GM18861 (cell line): ENCODE measurements around the gene TSEN15.
"Not testable (repeated sequence)": the region's sequence is repeated elsewhere in the genome, so short reads cannot be mapped to it uniquely, and the experiment has no call there.

ENCODE experiments used
- ATAC-seq: cut with Tn5 transposase; IDR thresholded peaks from one replicate; pipeline ENCODE4 v1.9.1; 2021; ENCODE audit not compliant: unreplicated experiment

TSEN15 gene

DNA sequence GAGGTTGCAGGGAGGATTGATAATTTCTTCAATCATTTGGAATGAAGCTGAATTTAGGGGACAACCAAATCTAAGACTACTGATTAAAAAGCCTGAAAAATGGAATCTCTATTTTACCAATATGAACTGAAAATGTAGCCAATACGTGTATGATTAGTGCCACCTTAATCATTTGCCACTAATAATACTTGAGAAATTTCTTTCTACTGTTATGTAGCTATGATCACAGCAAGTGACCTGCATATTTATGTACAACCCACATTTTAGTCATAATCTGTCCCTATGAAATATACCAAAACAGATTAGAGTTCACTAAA is 20.5 kb upstream of the TSEN15 start:
- no peak for ATAC-seq

DNA sequence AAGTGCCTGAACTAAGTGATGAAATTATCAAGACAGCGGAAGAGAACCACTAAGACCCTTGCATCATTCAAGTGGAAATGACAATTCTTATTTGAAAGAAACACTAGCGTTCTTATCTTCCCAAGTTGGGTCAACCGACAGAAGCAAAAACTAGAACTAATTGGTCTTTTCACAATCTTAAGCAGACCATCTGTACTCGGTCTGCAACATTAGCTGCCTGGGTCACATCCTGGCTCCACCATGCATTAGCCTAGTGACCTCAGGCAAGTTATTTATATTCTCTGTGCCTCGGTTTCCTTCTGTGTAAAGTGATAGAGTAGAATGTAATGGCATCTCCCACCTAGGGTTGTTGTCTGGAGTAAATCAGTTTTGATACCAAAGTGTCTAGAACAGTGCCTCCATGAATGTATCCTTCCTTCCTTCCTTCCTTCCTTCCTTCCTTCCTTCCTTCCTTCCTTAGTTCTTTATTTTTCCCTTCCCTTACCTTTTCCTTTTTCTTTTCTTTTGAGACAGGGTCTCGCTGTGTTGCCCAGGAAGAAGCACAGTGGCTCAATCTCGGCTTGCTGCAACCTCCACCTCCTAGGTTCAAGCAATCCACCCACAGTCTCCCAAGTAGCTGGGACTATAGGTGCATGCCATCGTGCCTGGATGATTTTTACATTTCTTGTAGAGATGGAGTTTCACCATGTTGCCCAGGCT is 20.0 kb upstream of the TSEN15 start:
- ATAC-seq: no peak

DNA sequence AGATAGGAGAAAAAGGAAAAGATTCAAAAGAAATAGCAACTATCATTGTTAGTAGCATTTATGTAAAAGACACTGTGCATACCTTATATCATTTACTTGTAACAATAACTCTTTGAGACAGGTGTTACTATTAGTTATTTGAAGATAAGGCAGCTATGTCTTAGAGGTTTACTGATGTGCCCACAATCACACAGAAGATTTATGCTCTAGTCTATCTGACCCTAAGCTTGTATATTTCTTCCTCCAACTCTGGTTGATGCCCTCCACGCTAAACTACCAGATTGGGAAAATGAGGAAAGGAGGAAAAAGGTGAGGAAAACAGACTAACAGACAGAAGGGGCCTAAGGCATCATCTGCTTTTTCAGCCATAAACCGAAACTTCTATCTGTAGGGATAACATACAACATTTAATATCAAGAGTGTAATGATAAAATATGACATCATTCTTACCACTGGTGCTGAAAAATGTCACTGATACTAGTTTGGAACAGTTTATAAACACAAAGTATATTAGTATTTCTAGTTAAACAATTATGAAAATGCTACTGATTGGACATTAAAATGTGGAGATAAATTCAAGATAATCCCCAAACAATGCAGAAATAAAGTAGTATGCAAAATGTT is 19.1 kb upstream of the TSEN15 start:
- ATAC-seq: no peak

DNA sequence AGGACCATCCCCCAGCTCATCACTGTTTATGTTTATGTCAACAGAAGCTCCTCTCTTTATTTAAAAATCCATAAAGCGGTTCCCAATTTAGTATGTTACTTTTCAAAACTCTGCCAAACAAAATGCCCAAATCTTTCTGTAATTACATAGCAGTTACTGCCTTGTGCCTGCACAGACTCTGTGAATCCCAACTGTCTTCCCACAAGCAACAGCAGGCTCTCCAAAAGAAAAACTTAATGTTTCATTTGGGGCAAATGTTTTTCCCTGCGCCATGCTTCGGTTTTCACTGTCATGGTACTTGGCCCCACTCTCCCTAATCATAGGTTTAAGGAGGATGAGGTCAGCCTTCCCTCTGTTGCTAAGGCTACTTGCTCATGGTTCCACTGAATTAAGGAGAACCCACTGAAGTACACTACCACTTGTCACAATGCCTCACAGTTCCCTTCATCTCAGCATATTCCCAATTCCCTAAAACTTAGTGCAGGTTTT is 18.6 kb upstream of the TSEN15 start:
- no peak for ATAC-seq

DNA sequence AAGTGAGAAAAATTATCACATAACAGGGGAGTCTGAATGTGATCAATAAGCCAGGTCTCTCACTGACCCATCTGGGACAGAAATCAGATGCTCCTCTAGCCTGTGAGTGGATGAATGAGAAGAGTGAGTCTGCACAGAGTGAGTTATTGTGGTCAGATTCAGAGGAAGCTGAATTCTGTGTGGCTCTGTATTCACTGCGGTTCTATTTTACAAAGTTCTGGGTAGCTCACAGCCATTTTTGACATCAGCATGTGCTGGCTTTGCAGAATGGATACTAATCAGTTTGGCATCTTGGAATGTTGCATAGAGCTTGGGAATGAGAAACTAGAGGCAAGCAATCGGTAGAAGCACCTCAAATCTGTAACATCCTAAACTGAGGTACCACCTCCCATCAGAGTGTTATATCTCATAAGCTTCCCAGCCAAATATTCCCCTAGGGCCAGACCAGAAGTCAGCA is 17.8 kb upstream of the TSEN15 start:
- no peak for ATAC-seq

DNA sequence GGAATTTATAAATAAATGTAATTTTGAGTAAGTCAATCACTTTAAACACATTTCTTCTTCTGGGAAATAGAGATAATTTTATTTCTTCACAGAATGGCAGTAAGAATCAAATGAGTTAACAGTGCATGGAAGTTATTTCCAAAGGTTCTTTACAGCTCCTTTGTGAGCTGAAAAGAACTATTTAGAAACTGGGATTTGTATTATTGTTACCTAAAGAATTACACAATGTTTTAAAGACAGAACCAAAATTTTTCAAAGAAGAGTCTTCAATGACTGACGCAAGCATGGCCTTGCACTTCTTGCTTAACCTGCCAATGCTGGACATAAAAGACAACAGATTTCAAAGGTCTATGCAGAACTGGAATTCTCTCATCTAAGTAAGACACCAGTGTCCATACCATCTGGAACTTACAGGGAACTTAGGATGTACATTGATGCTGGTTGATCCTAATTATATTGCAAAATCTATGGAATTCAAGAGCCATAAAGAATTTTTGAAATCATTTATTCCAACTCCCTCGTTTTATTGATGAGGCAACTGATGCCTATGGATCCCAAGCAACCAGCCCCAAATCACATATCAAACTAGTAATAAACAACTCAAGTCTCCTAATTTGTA is 16.7 kb upstream of the TSEN15 start:
- no peak for ATAC-seq

DNA sequence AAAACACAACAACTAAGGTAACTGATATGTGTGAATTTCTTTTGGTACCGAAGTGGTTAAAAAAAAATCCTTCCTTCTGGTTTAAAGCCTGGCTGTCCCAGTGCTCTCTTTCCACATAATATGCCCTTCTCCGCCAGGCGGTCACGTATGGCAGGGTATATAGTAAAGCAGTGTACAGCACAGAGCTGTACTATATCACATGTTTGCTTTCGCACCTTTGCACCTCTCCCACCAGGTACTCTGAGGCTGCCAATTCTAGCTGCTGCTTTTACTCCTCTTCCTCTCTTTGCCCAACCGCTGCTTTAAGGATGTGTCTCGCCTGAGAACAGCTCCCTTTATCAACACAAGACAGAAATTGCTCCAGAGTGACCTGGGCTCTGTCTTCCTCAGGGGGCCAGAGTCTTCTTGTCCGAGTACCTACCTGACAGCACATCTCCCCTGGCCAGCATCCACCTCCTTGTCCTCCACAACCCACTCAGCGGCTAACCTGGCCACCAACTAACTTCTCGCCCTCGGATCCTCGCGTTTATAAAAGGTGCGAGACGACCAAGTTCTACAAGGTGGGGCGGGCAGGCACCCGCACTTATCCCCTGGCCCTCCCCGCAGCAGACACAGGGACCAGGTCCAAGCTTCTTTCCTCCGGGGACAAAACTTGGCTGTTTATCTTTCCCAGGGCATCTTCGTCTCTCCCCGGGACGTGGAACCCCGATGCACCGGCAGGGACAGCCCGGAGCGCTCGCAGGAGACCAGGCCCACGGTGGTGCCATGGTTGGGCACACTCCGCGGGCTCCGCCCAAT is 15.6 kb upstream of the TSEN15 start:
- no peak for ATAC-seq

DNA sequence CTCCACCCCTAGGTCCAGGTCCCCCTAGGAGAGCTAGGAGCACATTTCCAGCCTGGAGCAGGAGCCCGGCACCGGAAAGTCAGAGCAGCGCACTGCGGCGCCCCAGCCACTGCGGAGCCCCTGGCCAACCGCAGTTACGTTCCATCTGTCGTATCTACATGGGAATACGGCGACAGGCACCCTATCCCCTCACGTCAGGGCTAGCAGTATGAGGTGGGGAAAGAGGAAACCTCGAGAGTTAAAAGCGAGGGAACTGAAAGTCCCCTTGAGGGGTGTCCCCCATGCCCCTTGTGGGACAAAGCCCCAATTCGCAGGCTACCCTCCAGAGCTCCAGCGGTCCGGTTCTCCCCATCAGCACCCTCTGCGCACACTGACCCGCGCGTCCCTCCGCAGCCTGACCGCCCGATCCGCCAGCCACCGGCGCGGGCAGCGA is 15.0 kb upstream of the TSEN15 start:
- ATAC-seq: no peak

DNA sequence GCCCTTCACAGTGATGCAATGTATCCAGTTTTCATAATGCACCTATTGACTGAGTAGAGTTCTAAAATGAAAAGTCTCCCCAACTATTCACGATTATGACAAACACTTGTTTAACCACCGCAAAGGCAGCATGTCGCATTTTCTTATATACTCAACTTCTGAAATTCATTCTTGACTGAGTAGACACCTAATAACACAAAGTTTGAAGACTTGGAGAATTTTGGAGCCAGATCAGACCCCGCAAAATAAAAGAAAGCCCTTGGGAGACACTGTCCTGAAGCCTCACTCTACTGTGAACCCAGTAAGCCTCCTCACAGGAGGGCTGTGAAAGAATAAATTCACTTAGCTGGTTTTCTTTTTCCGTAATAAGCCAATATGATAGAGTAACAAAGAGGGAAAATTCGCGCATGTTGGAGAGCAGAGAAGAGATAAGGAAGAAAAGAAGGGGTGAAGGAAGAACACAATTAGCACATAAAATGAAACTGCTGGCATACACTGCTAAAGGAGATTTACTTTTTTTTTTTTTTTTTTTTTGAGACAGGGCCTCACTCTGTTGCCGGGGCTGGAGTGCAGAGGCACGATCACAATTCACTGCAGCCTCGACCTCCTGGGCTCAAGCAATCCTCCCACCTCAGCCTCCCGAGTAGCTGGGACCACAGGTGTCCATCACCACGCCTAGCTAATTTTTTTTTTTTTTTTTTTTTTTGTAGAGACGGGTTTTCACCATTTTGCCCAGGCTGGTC is 13.5 kb upstream of the TSEN15 start:
- ATAC-seq: no peak

DNA sequence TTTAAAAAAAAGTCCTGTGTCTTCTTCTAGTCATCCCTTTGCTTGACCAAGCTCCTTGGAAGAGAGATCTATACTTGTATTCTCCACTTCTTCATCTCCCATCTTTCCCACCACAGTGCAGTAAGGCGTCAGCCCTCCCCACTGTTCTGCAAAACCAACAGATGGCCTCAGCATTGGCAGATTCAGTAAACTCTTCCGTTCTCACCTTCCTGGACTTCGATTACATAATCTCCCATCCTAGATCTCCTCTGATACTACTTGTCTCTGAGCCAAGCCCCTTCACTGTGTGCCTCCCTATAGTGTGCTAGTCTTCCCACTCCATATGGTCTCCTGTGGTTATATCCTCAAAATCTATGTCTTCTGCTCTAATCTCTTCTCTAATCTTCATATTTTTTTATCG is 12.4 kb upstream of the TSEN15 start:
- ATAC-seq: no peak

DNA sequence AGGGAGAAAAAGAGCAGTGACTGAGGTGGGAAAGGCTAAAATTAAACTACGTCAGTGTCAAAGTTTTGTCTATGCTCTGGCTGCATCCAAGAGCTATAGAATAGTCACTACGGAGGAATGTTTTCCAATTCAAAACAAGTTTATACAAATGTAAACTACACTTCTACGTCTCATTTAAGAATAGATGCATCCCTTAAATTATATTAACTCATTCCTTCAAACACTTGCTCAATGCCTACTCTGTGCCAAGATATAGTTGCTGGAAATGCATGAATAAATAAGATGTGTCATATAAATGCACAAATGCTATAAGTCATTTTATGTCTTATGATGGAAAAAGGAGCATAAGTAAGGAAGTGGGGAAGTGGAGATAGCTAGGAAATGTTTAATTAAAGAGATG is 9.8 kb upstream of the TSEN15 start:
- no peak for ATAC-seq

DNA sequence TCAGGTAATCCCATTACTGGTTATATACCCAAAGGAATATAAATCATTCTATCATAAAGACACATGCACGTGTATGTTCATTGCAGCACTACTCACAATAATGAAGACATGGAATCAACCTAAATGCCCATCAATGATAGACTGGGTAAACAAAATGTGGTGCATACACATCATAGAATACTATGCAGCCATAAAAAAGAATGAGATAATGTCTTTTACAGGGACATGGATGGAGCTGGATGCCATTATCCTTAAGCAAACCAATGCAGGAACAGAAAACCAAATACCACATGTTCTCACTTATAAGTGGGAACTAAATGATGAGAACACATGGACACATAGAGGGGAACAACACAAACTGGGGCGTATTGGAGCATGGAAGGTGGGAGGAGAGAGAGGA is 8.2 kb upstream of the TSEN15 start:
- not testable (repeated sequence) for ATAC-seq

DNA sequence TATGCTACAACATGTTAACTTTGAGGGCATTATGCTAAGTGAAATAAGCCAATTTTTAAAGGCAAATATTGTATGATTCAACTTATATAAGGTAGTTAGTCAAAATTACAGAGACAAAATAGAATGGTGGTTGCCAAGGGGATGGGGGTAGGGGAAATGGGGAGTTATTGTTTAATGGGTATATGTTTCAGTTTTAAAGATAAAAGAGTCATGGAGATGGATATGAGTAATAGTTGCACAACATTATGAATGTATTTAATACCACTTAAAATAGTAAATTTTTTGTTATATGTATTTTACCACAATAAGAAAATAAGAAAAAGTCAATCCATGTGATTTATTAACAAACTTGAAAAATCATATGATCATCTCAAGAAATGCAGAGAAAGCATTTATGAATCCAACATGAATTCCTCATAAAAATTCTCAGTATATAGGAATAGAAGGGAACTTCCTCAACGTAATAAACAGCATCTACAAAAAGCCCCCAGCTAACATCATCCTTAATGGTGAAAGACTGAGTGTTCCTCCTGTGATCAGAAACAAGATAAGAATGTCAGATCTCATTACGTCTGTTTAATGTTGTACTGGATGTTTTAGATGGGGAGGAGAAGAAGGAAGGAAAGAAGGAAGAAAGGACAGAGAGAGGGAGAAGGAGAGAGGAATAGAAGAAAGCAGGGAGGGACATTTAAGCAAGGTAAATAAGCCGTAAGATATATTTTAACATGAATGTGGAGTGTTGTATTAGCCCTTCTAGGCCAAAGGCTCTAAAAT is 6.7 kb upstream of the TSEN15 start:
- ATAC-seq: no peak

DNA sequence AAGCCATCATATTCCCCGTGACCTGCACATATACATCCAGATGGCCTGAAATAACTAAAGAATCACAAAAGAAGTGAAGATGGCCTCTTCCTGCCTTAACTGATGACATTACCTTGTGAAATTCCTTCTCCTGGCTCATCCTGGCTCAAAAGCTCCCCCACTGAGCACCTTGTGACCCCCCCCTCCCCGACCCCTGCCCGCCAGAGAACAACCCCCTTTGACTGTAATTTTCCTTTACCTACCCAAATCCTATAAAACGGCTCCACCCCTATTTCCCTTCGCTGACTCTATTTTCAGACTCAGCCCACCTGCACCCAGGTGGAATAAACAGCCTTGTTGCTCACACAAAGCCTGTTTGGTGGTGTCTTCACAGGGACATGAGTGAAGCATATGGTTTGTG is 4.0 kb upstream of the TSEN15 start:
- not testable (repeated sequence) for ATAC-seq

DNA sequence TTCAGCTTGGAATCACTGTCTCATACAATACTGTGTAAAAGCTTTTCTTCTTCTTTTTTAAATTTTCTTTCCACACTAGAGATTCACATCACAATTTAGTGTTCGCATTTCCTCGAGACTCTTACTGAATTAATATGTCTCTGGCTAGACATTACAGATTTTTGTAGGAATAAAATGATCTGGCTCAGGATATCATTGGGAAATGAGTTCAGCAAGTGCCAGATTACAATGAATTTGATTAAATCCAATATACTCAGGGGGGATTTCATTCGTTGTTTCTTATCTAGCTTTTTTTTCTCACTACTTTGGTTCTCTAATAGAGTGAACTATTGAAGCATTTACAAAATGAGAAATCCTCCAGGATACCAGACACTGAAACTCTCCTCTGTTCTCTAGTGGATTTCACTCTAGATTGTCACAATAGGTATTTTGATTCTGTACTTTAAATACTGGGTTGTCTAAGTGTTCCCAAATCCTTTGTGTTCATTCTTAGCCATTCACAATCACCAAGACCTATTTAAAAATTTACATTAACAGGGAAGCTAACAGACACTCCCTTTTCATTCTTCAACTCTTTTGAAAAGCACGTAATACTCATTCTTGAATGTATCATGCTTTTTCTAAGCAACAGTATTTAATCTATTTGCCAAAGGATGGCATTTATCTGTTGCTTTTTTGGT is 2.8 kb upstream of the TSEN15 start:
- ATAC-seq: no peak

DNA sequence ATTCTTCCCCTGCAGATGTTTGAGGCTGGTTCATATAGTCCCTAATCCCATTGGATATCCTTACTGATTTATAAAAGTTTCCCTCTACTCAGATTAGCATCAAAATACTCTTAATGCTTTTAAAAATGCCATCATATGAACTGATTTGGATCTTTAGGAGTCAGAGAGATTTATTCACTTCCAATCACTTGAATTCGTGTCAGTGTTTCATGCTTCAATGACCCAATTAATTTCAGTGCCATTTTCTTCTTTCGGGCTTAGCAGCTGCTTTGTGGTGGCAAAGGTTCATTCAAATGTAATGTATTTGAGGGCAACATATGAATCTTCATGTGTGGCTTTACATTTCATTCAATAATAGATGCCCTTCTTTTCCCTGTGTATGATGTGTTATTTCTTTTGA is 2.2 kb upstream of the TSEN15 start:
- ATAC-seq: no peak

DNA sequence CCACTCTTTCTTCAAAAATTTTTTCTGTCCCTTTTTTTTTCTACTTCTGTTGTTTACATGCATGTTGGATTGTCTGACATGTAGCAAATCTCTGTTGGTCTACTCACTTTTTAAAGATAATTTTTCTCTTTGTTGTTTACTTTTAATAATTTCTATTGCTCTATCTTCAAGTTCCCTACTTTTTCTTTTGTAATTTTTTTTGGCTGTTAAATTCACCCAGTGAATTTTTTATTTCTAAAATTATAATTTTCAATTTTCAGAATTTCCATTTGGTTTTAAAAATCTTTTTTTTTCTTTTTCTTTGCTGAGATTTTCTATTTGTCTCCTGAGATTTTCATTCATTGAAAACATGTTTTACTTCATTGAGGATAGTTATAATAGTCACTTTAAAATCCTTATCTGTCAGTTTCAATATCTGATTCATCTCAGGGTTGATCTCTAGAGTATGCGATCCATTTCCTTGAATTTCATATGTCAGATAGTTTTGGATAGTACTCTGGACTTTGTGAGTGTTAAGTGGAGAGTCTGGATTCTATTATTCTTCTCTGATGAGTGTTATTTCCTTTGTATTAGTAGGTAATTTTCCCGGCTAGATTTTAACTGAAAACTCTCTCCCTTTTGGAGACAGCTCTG is 1.6 kb upstream of the TSEN15 start:
- no peak for ATAC-seq

DNA sequence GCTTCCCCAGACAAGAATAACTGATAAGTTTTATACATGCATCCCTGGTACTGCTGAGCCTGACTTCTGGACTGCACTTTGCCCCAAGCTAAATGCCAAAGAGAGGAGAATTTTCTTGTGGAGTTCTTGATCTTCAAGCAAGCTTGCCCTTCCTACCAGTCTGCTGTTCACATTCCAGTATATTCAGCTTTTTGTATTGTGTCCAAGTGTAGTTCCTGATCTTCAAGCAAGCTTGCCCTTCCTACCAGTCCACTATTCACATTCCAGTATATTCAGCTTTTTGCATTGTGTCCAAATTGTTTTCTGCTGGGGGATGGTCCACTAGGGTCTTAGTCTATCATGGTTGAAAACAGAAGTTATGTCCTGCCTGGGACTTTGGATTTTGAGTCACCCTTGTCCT is 894 bp upstream of the TSEN15 start:
- ATAC-seq: no peak

DNA sequence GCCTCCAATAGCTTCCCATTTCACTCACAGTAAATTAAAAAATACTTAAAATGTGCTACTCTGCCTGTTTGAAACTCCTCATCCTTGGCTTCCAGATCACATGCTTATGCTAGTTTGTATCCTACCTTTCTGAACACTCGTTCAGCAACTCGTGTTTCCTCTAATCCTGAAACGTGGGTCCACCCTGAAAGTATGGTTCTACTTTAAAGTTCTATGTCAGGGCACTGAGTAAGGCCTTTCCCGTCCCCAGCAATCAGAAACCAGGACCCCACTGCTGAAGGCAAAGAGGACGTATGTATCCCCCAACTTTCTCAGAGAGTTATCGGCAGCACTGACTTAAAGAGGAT is 419 bp upstream of the TSEN15 start:
- ATAC-seq: no peak
